ENCODE data around the gene TMC8.

DNA sequence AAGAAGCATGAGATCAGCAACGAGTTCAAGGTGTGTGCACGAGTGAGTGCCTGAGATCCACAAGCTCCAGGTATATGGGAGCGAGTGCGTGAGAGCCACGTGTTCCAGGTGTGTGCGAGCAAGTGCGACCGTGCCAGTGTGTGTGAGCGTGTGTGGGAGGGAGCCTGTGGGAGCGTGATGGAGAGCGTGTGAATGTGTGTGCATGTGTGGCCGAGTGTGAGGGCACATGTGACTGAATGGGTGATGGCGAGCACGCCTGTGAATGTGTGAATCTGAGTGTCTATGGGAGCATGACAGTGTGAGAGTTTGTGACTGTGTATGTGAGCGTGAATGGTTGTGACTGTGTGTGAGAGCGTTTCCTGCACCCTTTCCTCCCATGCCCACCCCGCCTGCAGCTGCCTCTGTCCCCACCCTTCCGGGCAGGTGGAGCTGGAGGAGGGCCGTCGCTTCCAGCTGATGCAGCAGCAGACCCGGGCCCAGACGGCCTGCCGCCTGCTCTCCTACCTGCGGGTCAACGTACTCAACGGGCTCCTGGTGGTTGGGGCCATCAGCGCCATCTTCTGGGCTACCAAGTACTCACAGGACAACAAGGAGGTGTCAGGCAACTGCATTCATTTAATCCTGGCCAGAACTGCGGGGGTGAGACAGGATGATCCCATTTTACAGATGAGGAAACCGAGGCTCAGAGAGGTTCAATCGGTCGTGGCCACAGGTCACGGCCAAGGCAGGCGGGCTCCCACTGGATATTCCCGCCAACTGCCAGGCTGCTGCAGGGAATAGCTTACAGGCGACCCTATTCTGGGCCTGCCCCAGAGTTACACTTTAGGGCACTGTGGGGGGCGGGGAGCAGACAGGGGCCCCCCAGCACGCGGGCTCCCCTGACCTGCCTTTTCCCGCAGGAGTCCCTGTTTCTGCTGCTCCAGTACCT is 3.7 kb downstream of the TMC8 start:
- TF ChIP-seq, protein P1, sequence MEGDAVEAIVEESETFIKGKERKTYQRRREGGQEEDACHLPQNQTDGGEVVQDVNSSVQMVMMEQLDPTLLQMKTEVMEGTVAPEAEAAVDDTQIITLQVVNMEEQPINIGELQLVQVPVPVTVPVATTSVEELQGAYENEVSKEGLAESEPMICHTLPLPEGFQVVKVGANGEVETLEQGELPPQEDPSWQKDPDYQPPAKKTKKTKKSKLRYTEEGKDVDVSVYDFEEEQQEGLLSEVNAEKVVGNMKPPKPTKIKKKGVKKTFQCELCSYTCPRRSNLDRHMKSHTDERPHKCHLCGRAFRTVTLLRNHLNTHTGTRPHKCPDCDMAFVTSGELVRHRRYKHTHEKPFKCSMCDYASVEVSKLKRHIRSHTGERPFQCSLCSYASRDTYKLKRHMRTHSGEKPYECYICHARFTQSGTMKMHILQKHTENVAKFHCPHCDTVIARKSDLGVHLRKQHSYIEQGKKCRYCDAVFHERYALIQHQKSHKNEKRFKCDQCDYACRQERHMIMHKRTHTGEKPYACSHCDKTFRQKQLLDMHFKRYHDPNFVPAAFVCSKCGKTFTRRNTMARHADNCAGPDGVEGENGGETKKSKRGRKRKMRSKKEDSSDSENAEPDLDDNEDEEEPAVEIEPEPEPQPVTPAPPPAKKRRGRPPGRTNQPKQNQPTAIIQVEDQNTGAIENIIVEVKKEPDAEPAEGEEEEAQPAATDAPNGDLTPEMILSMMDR (IDR thresholded peaks at IDR 0.05; ENCODE audit: extremely low read depth in 1 of 2, insufficient read depth in 1 of 2, low read depth in 1 of 2, low read length in 2 of 2): peak; percentile 53 to 76
- TF ChIP-seq POLR2A (IDR thresholded peaks at IDR 0.05; ENCODE audit: low read depth, low read length) (no peak), EZH2 (IDR thresholded peaks at IDR 0.05; ENCODE audit: borderline replicate concordance, low read depth, low read length, severe bottlenecking) (no peak)
- TF ChIP-seq, protein P2, sequence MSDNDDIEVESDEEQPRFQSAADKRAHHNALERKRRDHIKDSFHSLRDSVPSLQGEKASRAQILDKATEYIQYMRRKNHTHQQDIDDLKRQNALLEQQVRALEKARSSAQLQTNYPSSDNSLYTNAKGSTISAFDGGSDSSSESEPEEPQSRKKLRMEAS (IDR thresholded peaks at IDR 0.05; ENCODE audit: insufficient read depth, insufficient read length): no peak
